NCI-H748 (cell line): ENCODE results near the gene ZFHX3.
A peak's percentile ranks its signal among the peaks of the same experiment; 100 is the strongest.

ENCODE experiments used
- DNase-seq: peaks from one replicate; lab custom pipeline; 2025; ENCODE audit not compliant: unreplicated experiment; lab: John Stamatoyannopoulos, UW

ZFHX3 gene

DNA sequence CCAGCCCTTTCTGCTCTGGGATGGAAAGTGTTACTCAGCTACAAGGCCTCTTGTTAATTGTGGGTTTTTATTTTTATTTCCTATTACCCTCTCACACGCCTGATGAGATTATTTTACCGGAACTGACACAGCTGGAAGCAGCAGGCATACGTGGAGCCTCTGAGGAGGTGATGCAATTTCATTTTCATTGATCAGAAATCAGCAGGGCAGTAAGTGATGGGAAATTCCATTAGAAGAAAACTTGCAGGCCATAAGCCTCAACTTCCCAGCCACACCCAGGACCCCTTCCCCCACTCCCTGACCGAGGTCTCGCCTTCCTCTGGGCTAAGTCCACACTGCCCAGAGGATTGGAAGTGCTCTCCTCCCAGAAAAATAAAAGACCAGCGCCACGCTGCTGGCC lies 69.7 kb downstream of the ZFHX3 start:
- no peak for DNase-seq

GRCh38 chr16:72977127-72977526 lies 70.8 kb downstream of the ZFHX3 start:
- DNase-seq = no peak

DNA sequence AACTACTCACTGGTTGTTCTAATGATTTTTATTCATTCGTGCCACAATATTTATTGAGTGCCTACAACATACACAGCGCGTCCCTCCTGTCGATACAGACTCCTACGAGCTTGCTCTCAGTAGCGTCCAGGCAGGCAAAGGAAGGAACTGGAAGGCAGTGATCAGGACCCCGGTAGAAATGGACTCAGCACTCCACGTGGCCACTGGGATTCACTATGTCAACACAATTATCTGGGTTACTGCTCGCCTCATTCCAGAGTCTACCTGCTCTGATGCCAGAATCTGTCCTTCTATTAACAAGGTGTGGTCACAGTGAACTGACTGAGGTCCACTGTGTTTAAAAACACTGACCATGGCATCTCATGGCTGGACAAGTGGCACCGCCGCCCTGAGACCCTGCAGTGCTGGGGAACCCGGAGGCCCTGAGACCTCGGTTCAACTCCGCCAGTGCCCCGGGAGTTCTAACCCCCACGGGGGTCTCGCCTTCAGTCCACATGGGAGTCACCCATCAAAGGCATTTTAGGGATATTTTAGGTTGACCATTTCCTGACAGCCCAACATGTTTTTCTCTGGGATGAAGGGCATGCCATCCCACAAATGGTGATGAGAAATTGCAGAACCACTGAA lies 71.4 kb downstream of the ZFHX3 start:
- no peak for DNase-seq

DNA sequence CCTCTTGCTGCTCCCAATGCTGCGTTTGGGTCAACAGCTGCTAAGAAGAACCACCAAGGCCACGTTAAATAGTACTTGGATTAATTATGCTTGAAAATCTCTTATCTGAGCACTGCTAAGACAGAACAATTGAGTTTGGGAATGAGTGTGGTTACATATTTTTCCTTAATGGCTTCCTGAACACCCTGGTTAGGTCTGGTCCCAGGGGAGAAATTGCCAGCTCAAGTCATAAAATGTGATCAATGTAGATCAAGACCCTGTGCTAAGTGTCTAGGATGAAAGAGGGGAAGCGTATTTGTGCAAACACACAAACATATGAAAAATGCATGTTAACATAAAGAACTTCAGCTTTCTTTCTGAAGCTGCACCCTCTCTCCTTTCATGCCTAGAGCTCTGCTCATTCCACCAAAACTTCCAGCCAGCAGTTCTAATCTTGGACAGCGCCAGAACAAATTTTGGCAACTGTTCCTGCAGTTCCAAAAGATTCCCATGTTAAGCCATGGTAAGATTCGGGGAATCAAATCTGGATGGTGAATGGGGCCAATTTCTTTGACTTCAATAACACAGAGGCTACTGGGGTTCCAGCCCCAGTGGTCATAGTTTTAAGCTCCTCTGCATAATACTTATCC lies 72.0 kb downstream of the ZFHX3 start:
- DNase-seq = no peak

- peak; percentile 44 for DNase-seq
These were observed 73.7 kb downstream of the ZFHX3 start for GRCh38 chr16:72974142-72974769.

GRCh38 chr16:72972878-72973571 lies 74.9 kb downstream of the ZFHX3 start:
- DNase-seq = no peak

DNA sequence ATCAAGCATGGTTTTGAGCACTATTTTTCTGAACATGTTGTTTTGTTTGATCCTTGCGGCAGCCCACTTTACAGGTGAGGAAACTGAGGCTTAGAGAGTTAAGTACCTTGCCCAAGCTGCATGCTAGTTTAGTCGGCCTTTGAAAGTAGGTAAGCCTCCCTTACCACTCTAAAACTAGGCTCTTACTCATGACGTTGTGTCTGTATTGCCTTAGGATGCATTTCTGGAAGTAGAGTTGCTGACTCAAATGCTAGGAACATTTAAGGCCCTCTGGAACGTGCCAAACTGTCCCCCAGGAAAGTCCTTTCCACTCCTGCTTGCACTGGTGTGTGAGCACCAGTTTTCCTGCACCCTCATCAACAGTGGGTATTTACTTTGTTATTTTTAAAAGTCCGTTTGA lies 76.6 kb downstream of the ZFHX3 start:
- DNase-seq = no peak

- no peak for DNase-seq
These were observed 77.3 kb downstream of the ZFHX3 start for GRCh38 chr16:72970656-72971055.

DNA sequence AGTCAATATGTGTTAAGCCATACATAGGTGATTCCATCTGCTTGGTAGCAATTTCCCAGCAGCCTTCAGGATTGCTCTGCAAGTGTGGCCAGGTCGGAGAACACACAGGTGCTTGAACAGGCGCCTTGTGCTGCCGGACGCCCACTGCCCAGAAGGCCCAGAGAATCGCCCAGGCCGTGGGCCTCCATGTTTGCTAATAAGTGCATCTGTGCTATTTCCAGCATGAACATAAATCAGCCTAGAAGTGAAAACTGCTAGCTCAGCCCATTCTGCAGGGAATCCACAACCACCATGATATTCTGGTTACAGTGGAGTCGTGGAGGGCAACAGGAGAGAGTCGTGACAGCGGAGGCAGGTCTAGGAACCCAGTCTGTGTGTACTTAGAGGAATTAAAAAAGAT lies 78.1 kb downstream of the ZFHX3 start:
- no peak for DNase-seq

GRCh38 chr16:72969146-72969545 lies 78.8 kb downstream of the ZFHX3 start:
- DNase-seq = no peak

GRCh38 chr16:72967941-72968340 lies 80.0 kb downstream of the ZFHX3 start:
- no peak for DNase-seq

DNA sequence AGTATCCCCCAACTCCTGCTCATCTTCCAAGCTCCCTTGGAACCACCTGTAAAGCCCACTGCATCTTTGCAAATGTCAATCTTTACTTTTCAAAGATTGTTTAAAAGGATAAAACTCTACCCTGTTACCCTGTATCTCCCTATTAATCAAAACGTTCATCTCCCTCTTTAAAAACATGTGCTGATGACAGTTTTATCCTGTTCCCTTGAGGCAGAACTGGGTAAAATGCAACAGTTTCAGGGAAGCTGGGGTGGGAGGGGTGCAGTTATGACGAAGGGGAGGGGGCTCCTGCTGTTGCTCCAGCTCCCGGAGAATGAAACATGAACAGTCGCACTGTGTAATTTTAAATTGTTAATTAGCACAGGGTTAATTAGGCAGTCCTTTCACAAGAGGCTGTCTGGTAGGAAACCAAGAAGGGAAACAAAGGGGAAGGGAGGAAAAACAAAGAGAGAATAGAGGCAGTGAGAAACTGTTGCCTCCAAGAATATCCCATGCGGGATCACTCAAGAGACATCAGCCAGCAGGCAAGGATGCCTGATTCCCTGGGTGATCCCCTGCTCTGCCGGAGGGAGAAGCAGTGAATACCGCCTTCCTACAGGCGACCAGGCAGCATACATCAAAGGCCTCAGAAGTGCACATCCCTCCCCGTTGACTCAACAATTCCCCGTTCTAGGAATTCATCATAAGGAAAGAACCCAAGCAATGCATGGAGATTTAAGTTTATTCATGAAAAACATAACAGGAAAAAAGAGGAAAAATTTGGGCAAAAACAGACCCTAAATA lies 84.2 kb downstream of the ZFHX3 start:
- no peak for DNase-seq

DNA sequence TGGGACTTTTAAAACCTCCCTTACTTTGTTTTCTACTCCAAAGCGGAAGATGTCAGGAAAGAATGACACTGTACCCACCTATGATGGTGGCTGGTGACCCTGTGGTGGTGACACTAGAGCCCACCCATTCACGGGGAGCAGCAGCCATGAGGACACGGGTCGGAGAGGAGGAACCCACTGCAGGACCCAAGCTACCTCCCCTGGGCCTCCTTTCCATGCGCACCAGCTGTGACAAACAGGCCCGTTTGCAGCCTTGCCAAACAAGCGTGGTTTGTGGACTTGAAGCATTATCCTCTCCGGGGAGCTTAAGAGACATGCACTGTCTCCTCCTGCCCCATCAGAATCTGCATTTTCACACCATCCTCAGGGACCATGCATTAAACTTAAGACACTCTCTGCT lies 85.6 kb downstream of the ZFHX3 start:
- no peak for DNase-seq

- no peak for DNase-seq
These were observed 86.1 kb downstream of the ZFHX3 start for GRCh38 chr16:72961863-72962262.

DNA sequence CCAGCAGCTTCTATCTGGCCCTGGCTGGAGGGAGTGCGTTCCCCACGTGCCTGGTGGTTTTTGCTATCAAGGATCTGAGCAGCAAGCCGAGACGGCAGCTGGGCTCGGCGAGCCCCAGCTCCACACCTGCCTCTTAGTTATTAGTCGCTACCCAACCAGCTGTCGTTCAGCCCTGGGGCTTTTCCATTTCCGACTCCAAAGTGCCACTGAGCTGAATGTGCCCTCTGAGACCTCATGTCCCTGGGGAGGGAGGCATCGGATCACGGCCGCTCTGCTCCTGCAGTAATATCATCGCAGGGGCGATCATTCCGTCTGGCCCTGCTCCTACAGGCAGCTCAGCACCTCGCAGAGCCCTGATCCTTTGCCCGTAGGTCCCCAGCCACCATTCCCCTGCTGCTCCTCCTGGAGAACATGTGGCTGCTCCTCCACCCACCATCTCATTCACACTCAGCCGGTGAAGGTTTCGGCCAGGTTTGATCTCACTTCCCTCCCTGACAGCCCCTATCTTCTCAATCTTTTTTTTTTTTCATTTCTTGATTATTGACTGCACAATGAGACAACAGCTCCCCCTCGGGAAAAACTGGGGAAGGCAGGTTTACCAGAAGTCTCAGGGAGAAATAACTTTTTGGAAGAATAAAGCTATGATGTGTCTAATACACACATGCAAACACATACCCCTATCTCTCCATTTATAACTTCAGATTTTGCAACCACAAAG lies 86.7 kb downstream of the ZFHX3 start:
- peak; percentile 48 for DNase-seq

GRCh38 chr16:72960101-72960500 lies 87.8 kb downstream of the ZFHX3 start:
- DNase-seq = no peak

DNA sequence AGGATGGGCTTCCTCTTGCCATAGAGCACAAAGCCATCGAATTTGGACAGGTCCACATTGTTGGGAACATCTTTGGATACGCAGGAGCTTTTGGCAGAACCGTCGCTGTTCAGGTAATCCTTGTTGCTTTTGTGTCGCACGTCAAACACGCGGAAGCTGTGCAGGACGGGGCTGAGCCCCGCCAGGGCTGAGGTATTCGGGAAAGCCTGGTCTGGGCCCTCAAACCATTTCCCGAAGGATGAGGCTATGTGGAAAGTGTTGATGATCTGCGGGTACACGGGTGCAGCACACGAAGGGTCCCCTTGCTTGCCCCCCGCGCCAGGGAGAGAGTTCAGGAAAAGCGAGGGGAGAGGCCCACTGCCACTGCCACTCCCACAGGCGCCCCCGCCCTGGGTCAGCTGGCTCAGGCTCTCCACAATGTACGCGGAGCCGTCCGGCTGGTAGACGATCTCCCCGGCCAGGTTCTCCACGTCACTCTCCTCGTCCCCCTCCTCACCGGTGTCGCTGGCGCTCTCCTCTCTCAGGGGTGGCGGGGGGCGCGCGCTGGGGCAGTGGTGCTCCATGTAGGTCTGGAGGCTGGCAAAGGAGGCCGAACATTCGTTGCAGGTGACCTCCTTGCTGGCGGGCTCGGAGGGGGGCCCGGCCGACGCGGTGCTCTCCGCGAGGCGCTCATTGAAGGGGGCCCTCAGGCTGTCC lies 88.5 kb downstream of the ZFHX3 start:
- DNase-seq = no peak

GRCh38 chr16:72958522-72959076 lies 89.3 kb downstream of the ZFHX3 start:
- DNase-seq = no peak
